HG03575 (cell line): ENCODE measurements around the gene UBAC1.

Source experiments
- ATAC-seq: cut with Tn5 transposase; IDR thresholded peaks from one replicate; pipeline ENCODE4 v1.9.1; 2021; ENCODE audit not compliant: unreplicated experiment, insufficient number of reproducible peaks, low FRiP score; ENCODE audit errors: extremely low read depth

UBAC1 gene

GRCh38 chr9:135891027-135891631, 70.0 kb downstream of the UBAC1 start:
- no peak for ATAC-seq

GRCh38 chr9:135890190-135891026, 70.8 kb downstream of the UBAC1 start:
- no peak for ATAC-seq

GRCh38 chr9:135889564-135890189, 71.5 kb downstream of the UBAC1 start:
- no peak for ATAC-seq

- ATAC-seq, result no peak
These were observed 72.3 kb downstream of the UBAC1 start for GRCh38 chr9:135888766-135889394.

GRCh38 chr9:135888126-135888765, 72.9 kb downstream of the UBAC1 start:
- ATAC-seq, result no peak

GRCh38 chr9:135887585-135888050, 73.6 kb downstream of the UBAC1 start:
- ATAC-seq, result no peak

- no peak for ATAC-seq
These were observed 74.1 kb downstream of the UBAC1 start for GRCh38 chr9:135887021-135887507.

GRCh38 chr9:135886147-135886981, 74.8 kb downstream of the UBAC1 start:
- no peak for ATAC-seq

- no peak for ATAC-seq
These were observed 75.9 kb downstream of the UBAC1 start for GRCh38 chr9:135885100-135885853.

- no peak for ATAC-seq
These were observed 76.7 kb downstream of the UBAC1 start for GRCh38 chr9:135884328-135885035.

- ATAC-seq, result no peak
These were observed 77.6 kb downstream of the UBAC1 start for GRCh38 chr9:135883410-135884089.
